G401 (cell line): Measurements from ENCODE around the gene CTNNA3. TPM values are rescaled to one million over a fixed set of nuclear protein-coding genes. Genes with fewer than 3 reads are reported as not detected.
A peak's percentile ranks its signal among the peaks of the same experiment; 100 is the strongest.
"Not testable (repeated sequence)": the region's sequence is repeated elsewhere in the genome, so short reads cannot be mapped to it uniquely, and the experiment has no call there.

Experiments used
- DNase-seq: peaks from one replicate; pipeline ENCODE4 v3.0.0-alpha.2; 2015; ENCODE audit warnings: low spot score
- in situ Hi-C: cut with HindIII; loops from 2 replicates; pipeline ENCODE4 v1.10.0; 2016; ENCODE audit warnings: low sequenced_read_pairs, mixed read lengths
- total RNA-seq: library from RNA; depleted of rRNA; stranded (reverse); fragments of >200 nt; shearing (Covaris generic); gene quantifications from 2 replicates; pipeline ENCODE4 v1.2.3, GENCODE V29; 2014

The CTNNA3 gene
- total RNA-seq, 1 experiment from 2014 or later = not detected

GRCh38 chr10:67433276-67433675, 262.7 kb downstream of the CTNNA3 start:
- in situ Hi-C loops = no loop called here
- no peak for DNase-seq

GRCh38 chr10:67402620-67403019, 293.4 kb downstream of the CTNNA3 start:
- DNase-seq = no peak
- in situ Hi-C loops = no loop called here

GRCh38 chr10:67401711-67402110, 294.3 kb downstream of the CTNNA3 start:
- in situ Hi-C loops = no loop called here
- DNase-seq = no peak

GRCh38 chr10:67386841-67387533, 309.0 kb downstream of the CTNNA3 start:
- in situ Hi-C loops, DNase-seq: not testable (repeated sequence)

GRCh38 chr10:67386260-67386659, 309.7 kb downstream of the CTNNA3 start:
- no peak for DNase-seq

GRCh38 chr10:67385566-67385965, 310.4 kb downstream of the CTNNA3 start:
- DNase-seq = no peak
- in situ Hi-C loops = no loop called here

More at GRCh38 chr10:67386260-67386659, 309.7 kb downstream of the CTNNA3 start:
- in situ Hi-C loops = no loop called here

GRCh38 chr10:67385089-67385488, 310.9 kb downstream of the CTNNA3 start:
- DNase-seq = no peak
- in situ Hi-C loops = no loop called here

GRCh38 chr10:67331121-67331910, 364.7 kb downstream of the CTNNA3 start:
- in situ Hi-C loops = no loop called here

GRCh38 chr10:67327626-67328535, 368.1 kb downstream of the CTNNA3 start:
- in situ Hi-C loops = no loop called here
- no peak for DNase-seq

More at GRCh38 chr10:67331121-67331910, 364.7 kb downstream of the CTNNA3 start:
- DNase-seq = no peak

- in situ Hi-C loops = no loop called here
- no peak for DNase-seq
Observed at GRCh38 chr10:67319976-67320375, 376.0 kb downstream of the CTNNA3 start.

- in situ Hi-C loops = no loop called here
- no peak for DNase-seq
Observed at GRCh38 chr10:67308912-67309311, 387.1 kb downstream of the CTNNA3 start.

GRCh38 chr10:67306588-67307205, 389.3 kb downstream of the CTNNA3 start:
- peak; percentile 32 for DNase-seq
- in situ Hi-C loops = no loop called here

- in situ Hi-C loops = no loop called here
- peak; percentile 66 for DNase-seq
Observed at GRCh38 chr10:67302701-67303100, 393.3 kb downstream of the CTNNA3 start.

GRCh38 chr10:67299761-67300160, 396.2 kb downstream of the CTNNA3 start:
- in situ Hi-C loops = no loop called here
- DNase-seq = no peak

GRCh38 chr10:67297637-67298181, 398.3 kb downstream of the CTNNA3 start:
- DNase-seq = no peak
- in situ Hi-C loops = no loop called here

GRCh38 chr10:67296926-67297325, 399.1 kb downstream of the CTNNA3 start:
- in situ Hi-C loops = no loop called here

GRCh38 chr10:67288688-67289410, 407.1 kb downstream of the CTNNA3 start:
- in situ Hi-C loops = no loop called here
- DNase-seq = no peak

More at GRCh38 chr10:67296926-67297325, 399.1 kb downstream of the CTNNA3 start:
- no peak for DNase-seq

GRCh38 chr10:67284589-67284988, 411.4 kb downstream of the CTNNA3 start:
- no peak for DNase-seq
- in situ Hi-C loops = no loop called here
